RWPE2 (cell line): ENCODE data around the gene MRPL49.
"Not testable (repeated sequence)": the region's sequence is repeated elsewhere in the genome, so short reads cannot be mapped to it uniquely, and the experiment has no call there.

Source experiments
- ATAC-seq: fragments of 200-7000 bp; cut with Tn5 transposase; 3 replicates; pipeline ENCODE4 v1.9.1; 2021; ENCODE audit warnings: low read depth
- DNase-seq: peaks from one replicate; pipeline ENCODE4 v3.0.0-alpha.2; 2020; ENCODE audit warnings: low spot score
- H3K27ac ChIP-seq: fragments of 450-650 bp; 2 replicates; pipeline ENCODE4 v1.5.1; 2017; ENCODE audit warnings: mild to moderate bottlenecking; ENCODE audit not compliant: poor library complexity, severe bottlenecking
- H3K27me3 ChIP-seq: fragments of 250-450 bp; sonication (Bioruptor Pico); 2 replicates; pipeline ENCODE4 v1.5.1; 2021; ENCODE audit warnings: mild to moderate bottlenecking, moderate library complexity; ENCODE audit not compliant: insufficient read depth, poor library complexity, severe bottlenecking
- H3K36me3 ChIP-seq: fragments of 250-450 bp; sonication (Bioruptor Pico); 2 replicates; pipeline ENCODE4 v1.5.1; 2020; ENCODE audit warnings: low read depth, mild to moderate bottlenecking, moderate library complexity
- H3K4me1 ChIP-seq: fragments of 250-450 bp; sonication (Bioruptor Pico); 2 replicates; pipeline ENCODE4 v1.5.1; 2021; ENCODE audit warnings: mild to moderate bottlenecking, moderate library complexity; ENCODE audit not compliant: insufficient read depth, poor library complexity, severe bottlenecking
- H3K4me3 ChIP-seq: fragments of 250-450 bp; sonication (Bioruptor Pico); 2 replicates; pipeline ENCODE4 v1.5.1; 2021; ENCODE audit warnings: mild to moderate bottlenecking, moderate library complexity; ENCODE audit not compliant: severe bottlenecking
- H3K9me3 ChIP-seq: fragments of 250-450 bp; sonication (Bioruptor Pico); 2 replicates; pipeline ENCODE4 v1.5.1; 2021; ENCODE audit warnings: mild to moderate bottlenecking, moderate library complexity; ENCODE audit not compliant: severe bottlenecking
- CTCF ChIP-seq: fragments of 450-650 bp; IDR thresholded peaks from one replicate; pipeline ENCODE4 v1.5.1; 2017; ENCODE audit warnings: mild to moderate bottlenecking, moderate library complexity; ENCODE audit not compliant: poor library complexity, severe bottlenecking

The MRPL49 gene

GRCh38 chr11:65147352-65148075 lies 25.4 kb downstream of the MRPL49 start:
- Histone ChIP-seq H3K27me3 (no peaks in the 10 kb centered on the region), H3K27ac (no peak overlapping the region), H3K4me1 (peaks cover 12% of the 10 kb centered on the region), H3K36me3 (no peaks in the 10 kb centered on the region), H3K4me3 (no peak overlapping the region), H3K9me3 (peaks cover 3% of the 10 kb centered on the region)
- ATAC-seq, result no peak
- TF ChIP-seq CTCF, result no peak
- no peak for DNase-seq

- H3K9me3 ChIP-seq, result peaks cover 3% of the 10 kb centered on the region
- H3K4me3 ChIP-seq, result no peak overlapping the region
- H3K27ac ChIP-seq, result no peak overlapping the region
- no peaks in the 10 kb centered on the region for H3K36me3 ChIP-seq
- ATAC-seq, result no peak
- peaks cover 12% of the 10 kb centered on the region for H3K4me1 ChIP-seq
- no peak for TF ChIP-seq CTCF
- no peaks in the 10 kb centered on the region for H3K27me3 ChIP-seq
- no peak for DNase-seq
These were observed 26.5 kb downstream of the MRPL49 start for GRCh38 chr11:65148657-65149056.

GRCh38 chr11:65150131-65150508 lies 28.0 kb downstream of the MRPL49 start:
- not testable (repeated sequence) for H3K9me3 ChIP-seq, H3K27me3 ChIP-seq, H3K36me3 ChIP-seq, DNase-seq, H3K4me3 ChIP-seq, ATAC-seq
- peak overlapping the region; percentile 4 for H3K27ac ChIP-seq
- peaks cover 12% of the 10 kb centered on the region for H3K4me1 ChIP-seq

- DNase-seq (no peak), ATAC-seq (peak; percentile 84)
- TF ChIP-seq CTCF, result no peak
- peak overlapping the region; percentile 4 for H3K27ac ChIP-seq
- no peak overlapping the region for H3K4me3 ChIP-seq
- no peaks in the 10 kb centered on the region for H3K36me3 ChIP-seq
- no peaks in the 10 kb centered on the region for H3K27me3 ChIP-seq
- peaks cover 12% of the 10 kb centered on the region for H3K4me1 ChIP-seq
- H3K9me3 ChIP-seq, result peaks cover 3% of the 10 kb centered on the region
These were observed 28.6 kb downstream of the MRPL49 start for GRCh38 chr11:65150509-65151299.

GRCh38 chr11:65151331-65151899 lies 29.3 kb downstream of the MRPL49 start:
- H3K9me3 ChIP-seq, result peaks cover 3% of the 10 kb centered on the region
- ATAC-seq (no peak), DNase-seq (no peak)
- H3K4me3 ChIP-seq, result no peak overlapping the region
- no peaks in the 10 kb centered on the region for H3K27me3 ChIP-seq
- H3K27ac ChIP-seq, result no peak overlapping the region
- TF ChIP-seq CTCF, result no peak
- H3K4me1 ChIP-seq, result peaks cover 12% of the 10 kb centered on the region
- no peaks in the 10 kb centered on the region for H3K36me3 ChIP-seq
